RWPE1 (cell line): Measurements from ENCODE around the gene PILRA.

ENCODE experiments used
- CTCF ChIA-PET: fragments of 350-600 bp; sonication (Branson Sonifier 250); formaldehyde crosslinking; extraction: SDS; loops from one replicate; lab custom pipeline; 2021; lab: Yijun Ruan, JAX
- POLR2A ChIA-PET: fragments of 400-600 bp; formaldehyde crosslinking; extraction: SDS; loops from one replicate; lab custom pipeline; 2020; ENCODE audit warnings: antibody characterized with exemption; ENCODE audit not compliant: low non-redundant PET; lab: Yijun Ruan, JAX
- DNase-seq: peaks from one replicate; pipeline ENCODE4 v3.0.0; 2012; ENCODE audit warnings: low spot score
- H3K27ac ChIP-seq: fragments of 450-650 bp; 2 replicates; pipeline ENCODE4 v1.5.1; 2017
- TF ChIP-seq, protein P1 (sequence below): fragments of 450-650 bp; conservative IDR thresholded peaks from 2 replicates; pipeline ENCODE4 v1.5.1; 2017; ENCODE audit warnings: low read depth, mild to moderate bottlenecking

PILRA gene

DNA sequence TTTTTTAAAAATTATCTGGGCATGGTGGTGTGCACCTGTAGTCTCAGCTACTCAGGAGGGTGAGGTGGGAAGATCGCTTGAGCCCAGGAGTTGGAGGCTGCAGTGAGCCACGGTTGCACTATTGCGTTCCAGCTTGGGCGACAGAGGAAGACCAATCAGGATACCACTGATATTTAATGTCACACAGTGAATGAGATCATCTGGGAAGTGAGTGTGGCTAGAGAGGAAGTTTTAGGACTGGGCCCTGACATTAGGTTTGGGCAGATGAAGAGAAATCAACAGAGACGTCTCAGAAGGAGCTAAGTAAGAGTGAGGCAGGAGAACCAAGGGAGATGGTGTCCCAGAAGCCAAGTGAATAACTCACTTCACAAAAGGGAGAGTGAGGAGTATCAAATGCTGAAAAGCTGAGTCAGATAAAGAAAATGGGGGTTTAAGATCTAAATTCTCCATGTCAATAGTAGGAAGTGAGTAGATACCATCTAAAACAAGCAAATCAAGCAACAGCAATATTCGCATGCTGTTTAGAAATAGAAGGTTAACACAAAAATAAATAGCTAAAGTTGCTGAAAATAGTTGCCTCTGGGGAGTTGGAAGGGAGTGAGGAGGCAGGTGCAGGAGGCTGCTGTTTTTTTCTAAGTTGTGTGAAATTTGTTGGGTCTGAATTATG is 11.5 kb downstream of the PILRA start:
- no peak for DNase-seq
- TF ChIP-seq, protein P1, sequence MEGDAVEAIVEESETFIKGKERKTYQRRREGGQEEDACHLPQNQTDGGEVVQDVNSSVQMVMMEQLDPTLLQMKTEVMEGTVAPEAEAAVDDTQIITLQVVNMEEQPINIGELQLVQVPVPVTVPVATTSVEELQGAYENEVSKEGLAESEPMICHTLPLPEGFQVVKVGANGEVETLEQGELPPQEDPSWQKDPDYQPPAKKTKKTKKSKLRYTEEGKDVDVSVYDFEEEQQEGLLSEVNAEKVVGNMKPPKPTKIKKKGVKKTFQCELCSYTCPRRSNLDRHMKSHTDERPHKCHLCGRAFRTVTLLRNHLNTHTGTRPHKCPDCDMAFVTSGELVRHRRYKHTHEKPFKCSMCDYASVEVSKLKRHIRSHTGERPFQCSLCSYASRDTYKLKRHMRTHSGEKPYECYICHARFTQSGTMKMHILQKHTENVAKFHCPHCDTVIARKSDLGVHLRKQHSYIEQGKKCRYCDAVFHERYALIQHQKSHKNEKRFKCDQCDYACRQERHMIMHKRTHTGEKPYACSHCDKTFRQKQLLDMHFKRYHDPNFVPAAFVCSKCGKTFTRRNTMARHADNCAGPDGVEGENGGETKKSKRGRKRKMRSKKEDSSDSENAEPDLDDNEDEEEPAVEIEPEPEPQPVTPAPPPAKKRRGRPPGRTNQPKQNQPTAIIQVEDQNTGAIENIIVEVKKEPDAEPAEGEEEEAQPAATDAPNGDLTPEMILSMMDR = no peak
- H3K27ac ChIP-seq = no peak overlapping the region
- CTCF ChIA-PET = interaction anchor here (0.6 kb wide), 2 partner anchors 17 to 253 kb away, joined by 4 to 5 read pairs; no protein-coding TSS in a partner anchor
- POLR2A ChIA-PET = no interaction called here

- POLR2A ChIA-PET = no interaction called here
- TF ChIP-seq, protein P1 = no peak
These were observed 13.7 kb downstream of the PILRA start for GRCh38 chr7:100386940-100387339.

DNA sequence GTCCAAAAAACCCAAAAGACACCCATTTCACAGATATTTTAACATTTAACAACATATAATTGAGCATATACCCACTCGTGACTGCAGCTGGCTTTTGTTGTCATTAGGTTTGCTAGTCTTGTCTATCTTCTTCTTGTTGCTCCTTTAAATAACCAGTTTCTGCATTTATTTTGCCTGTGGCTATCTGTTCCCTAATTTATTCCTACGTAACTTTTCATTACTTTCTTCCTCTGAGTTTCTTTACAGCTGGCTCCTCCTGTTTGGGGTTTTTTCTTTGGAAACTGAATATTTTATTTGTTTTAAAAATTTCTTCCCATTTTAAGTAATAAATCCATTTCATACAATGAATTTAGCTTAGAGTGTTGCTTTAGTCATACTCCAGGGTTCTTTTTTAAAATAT is 14.4 kb downstream of the PILRA start:
- TF ChIP-seq, protein P1 = no peak
- ChIA-PET POLR2A (no interaction called here), CTCF (no interaction called here)
- no peak overlapping the region for H3K27ac ChIP-seq
- DNase-seq = no peak

More at GRCh38 chr7:100386940-100387339, 13.7 kb downstream of the PILRA start:
- no peak for DNase-seq
- H3K27ac ChIP-seq = no peak overlapping the region
- CTCF ChIA-PET = no interaction called here

GRCh38 chr7:100389437-100390088 is 16.3 kb downstream of the PILRA start:
- TF ChIP-seq, protein P1 = no peak
- ChIA-PET POLR2A (no interaction called here), CTCF (no interaction called here)
- DNase-seq = no peak
- no peak overlapping the region for H3K27ac ChIP-seq

DNA sequence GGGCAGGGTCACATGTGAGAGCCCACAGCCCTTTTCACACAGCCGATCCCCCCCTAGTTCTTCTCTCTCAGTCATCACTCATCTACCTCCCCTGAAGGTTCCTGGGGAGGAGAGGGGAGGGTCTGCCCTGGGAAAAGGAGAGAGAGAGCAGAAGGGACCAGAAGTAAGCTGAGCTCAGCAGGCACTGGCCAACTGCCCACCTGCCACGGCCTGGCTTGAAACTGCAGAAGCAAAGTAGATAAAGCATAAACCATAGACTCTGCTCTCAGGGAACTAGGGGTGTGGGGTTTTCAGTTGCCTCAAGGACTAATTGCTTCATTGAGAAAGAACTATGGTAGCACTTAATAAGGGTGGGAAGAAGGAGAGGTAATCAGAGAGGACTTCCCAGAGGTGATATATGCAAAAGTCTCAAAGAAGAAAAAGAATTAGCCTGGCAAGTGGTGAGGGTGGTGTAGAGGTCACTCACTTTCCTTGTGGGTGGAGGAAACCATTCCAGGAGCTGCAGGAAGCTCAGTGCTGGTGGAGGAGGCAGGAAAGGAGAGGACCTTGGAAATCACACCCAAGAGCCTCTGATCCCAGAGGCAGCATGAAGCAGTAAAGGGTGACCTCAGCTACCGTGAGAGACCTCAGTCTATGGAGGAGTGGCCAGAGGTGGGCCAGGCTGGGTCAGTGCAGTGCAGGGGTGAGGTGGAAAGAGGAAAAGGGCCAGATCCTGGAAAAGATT is 17.2 kb downstream of the PILRA start:
- TF ChIP-seq, protein P1 = no peak
- no peak overlapping the region for H3K27ac ChIP-seq
- DNase-seq = no peak
- CTCF ChIA-PET = no interaction called here
- POLR2A ChIA-PET = no interaction called here

DNA sequence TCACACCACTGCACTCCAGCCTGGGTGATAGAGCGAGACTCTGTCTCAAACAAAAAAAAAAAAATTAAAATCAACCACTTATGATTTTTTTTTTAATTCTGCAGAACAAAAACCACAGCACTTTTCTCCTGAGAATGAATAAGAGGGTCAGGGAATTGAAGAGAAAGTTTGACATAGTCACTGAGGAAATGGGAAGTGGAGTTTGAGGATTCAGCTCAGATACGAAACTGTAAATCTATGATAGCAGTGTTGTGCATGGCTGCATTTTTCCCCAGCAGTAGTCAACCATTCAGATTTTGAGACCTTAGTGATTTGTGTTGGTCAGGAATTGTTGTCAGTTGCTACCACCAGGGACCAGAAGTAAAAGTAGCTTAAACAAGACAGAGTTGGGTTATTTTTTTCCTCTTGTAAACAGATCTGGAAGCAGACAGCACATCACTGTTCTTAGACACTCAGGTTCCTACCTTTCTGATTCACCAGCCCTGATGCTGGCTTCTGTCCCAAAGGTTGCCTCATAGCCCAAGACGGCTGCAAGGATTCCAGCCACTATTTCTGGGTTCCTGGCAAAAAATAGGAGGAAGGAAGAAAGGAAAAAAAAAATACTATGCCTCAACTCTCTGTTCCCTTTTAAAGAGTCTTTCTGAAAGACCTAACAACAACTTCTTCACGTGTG is 20.1 kb downstream of the PILRA start:
- POLR2A ChIA-PET = no interaction called here
- CTCF ChIA-PET = interaction anchor here (0.6 kb wide), 2 partner anchors 87 to 155 kb away, joined by 3 read pairs; no protein-coding TSS in a partner anchor

More for the DNA sequence above, 20.1 kb downstream of the PILRA start:
- DNase-seq = no peak
- TF ChIP-seq, protein P1 = no peak
- H3K27ac ChIP-seq = no peak overlapping the region
